GM23338 (cell line): ENCODE results near the gene LMX1B.
"Not testable (repeated sequence)": the region's sequence is repeated elsewhere in the genome, so short reads cannot be mapped to it uniquely, and the experiment has no call there.

Source experiments
- CREB1 ChIP-seq: fragments of 250-450 bp; sonication (Bioruptor Pico); IDR thresholded peaks from 2 replicates; pipeline ENCODE4 v1.5.0; 2020; ENCODE audit warnings: low read depth, mild to moderate bottlenecking, moderate library complexity
- CTCF ChIP-seq, 2 experiments: fragments of 200-600 bp in 1 of 2; sonication (generic) in 1 of 2; conservative IDR thresholded peaks; 2 replicates each; pipeline versions ENCODE4 v1.5.1 to v1.6.1; 2016 to 2017; ENCODE audit warnings: antibody characterized with exemption in 2 of 2, low read depth in 2 of 2, mild to moderate bottlenecking in 2 of 2, moderate library complexity in 1 of 2
- EZH2 ChIP-seq: fragments of 200-600 bp; sonication (generic); IDR thresholded peaks from one replicate; pipeline ENCODE4 v1.8.0; 2017; ENCODE audit warnings: antibody characterized with exemption, mild to moderate bottlenecking, low read depth; ENCODE audit not compliant: unreplicated experiment
- EZH2phosphoT487 ChIP-seq: fragments of 200-600 bp; sonication (generic); IDR thresholded peaks from one replicate; pipeline ENCODE4 v1.8.1; 2018; ENCODE audit warnings: antibody characterized with exemption; ENCODE audit not compliant: unreplicated experiment
- JUNB ChIP-seq: IDR thresholded peaks from one replicate; pipeline ENCODE4 v1.6.1; 2016; ENCODE audit warnings: antibody characterized with exemption; ENCODE audit not compliant: unreplicated experiment
- POLR2AphosphoS5 ChIP-seq: IDR thresholded peaks from 2 replicates; pipeline ENCODE4 v1.6.1; 2016; ENCODE audit warnings: antibody characterized with exemption, low read depth
- REST ChIP-seq: IDR thresholded peaks from one replicate; pipeline ENCODE4 v1.6.1; 2018; ENCODE audit warnings: antibody characterized with exemption; ENCODE audit not compliant: unreplicated experiment
- ZNF462 ChIP-seq: fragments of 250-450 bp; sonication (Bioruptor Pico); IDR thresholded peaks from 2 replicates; pipeline ENCODE4 v1.5.0; 2020; ENCODE audit warnings: mild to moderate bottlenecking, moderate library complexity

GRCh38 chr9:126580319-126580718 lies 33.4 kb upstream of the LMX1B start:
- not testable (repeated sequence) for TF ChIP-seq REST; CTCF (conservative IDR thresholded peaks at IDR 0.05; ENCODE audit: low read depth in 2 of 2); JUNB; CREB1 (CRISPR knock-in tag); EZH2phosphoT487; POLR2AphosphoS5; EZH2; ZNF462
